Measurements from ENCODE around the gene COQ10A. TPM values are rescaled to one million over a fixed set of nuclear protein-coding genes. Genes with fewer than 3 reads are reported as not detected.
"Not testable (repeated sequence)": the region's sequence is repeated elsewhere in the genome, so short reads cannot be mapped to it uniquely, and the experiment has no call there.

The COQ10A gene
- polyA plus RNA-seq, 1 experiment, result 14.1 TPM

DNA sequence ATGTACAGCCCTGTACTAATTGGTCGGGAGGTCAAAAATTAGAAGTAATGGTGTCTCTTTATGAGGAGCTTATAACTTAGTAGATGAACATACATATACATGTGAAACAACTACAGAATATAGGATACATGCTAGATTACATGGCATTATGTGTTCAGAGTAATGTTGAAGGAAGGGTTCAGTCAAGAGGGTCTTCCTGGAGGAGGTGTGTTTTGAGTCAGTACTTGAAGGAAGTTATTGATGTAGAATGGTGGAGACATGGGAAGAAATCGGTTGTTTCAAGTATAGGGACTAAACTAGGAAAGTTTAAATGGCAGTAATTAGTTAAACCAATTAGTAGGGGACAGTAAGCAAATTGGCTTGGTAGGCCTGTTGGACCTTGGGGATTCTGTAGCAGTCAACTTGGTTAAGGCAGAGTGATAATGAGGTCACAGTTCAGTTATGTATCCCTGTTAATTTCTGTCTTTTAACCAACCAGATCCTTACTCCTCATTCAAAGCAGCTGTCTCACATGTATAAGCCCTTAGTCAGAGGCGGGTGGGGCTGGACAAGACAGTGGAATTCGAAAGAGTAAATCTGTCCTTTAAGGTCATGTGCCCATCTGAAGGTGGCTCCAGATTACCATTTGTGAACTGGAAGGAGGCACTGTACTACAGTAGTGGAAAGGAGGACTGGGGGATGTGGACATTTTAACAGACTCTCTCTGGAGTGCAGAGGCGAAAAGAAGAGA lies 5.1 kb upstream of the COQ10A start:
- ChIA-PET CTCF (interaction anchor here (0.5 to 1.9 kb wide), 5 partner anchors 38 to 474 kb away, joined by 3 to 6 read pairs (median 3); partner anchors contain the start of gene SMARCC2), POLR2A (no interaction called here)
- Histone ChIP-seq H3K4me3 (ENCODE audit: low read depth, low read length) (no peak overlapping the region), H3K27me3 (ENCODE audit: control insufficient read depth, insufficient read depth, low read length) (no peaks in the 10 kb centered on the region), H3K36me3 (ENCODE audit: control insufficient read depth, insufficient read depth, low read length) (0 out of 2 replicates have a peak, but pooled peaks cover 2% of the 10 kb centered on the region)
- TF ChIP-seq, protein P1, sequence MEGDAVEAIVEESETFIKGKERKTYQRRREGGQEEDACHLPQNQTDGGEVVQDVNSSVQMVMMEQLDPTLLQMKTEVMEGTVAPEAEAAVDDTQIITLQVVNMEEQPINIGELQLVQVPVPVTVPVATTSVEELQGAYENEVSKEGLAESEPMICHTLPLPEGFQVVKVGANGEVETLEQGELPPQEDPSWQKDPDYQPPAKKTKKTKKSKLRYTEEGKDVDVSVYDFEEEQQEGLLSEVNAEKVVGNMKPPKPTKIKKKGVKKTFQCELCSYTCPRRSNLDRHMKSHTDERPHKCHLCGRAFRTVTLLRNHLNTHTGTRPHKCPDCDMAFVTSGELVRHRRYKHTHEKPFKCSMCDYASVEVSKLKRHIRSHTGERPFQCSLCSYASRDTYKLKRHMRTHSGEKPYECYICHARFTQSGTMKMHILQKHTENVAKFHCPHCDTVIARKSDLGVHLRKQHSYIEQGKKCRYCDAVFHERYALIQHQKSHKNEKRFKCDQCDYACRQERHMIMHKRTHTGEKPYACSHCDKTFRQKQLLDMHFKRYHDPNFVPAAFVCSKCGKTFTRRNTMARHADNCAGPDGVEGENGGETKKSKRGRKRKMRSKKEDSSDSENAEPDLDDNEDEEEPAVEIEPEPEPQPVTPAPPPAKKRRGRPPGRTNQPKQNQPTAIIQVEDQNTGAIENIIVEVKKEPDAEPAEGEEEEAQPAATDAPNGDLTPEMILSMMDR (IDR thresholded peaks at IDR 0.05; ENCODE audit: insufficient read depth, low read depth, low read length), result no peak
- peak; percentile 79 for DNase-seq (ENCODE audit: low read depth)

GRCh38 chr12:56262955-56263354 lies 3.8 kb upstream of the COQ10A start:
- CTCF ChIA-PET, result interaction anchor here (0.9 kb wide), 1 partner anchor 41 kb away, joined by 4 read pairs; the partner anchor contains the start of gene RNF41
- DNase-seq (ENCODE audit: low read depth); H3K4me3 ChIP-seq (ENCODE audit: low read depth, low read length); POLR2A ChIA-PET; H3K36me3 ChIP-seq (ENCODE audit: control insufficient read depth, insufficient read depth, low read length); H3K27me3 ChIP-seq (ENCODE audit: control insufficient read depth, insufficient read depth, low read length): not testable (repeated sequence)

- ChIA-PET CTCF (interaction anchor here (1.2 to 4.4 kb wide), 9 partner anchors 8 to 148 kb away, joined by 3 to 24 read pairs (median 5); partner anchors contain the start of genes ANKRD52, CNPY2, CS and RNF41), POLR2A (interaction anchor here (0.6 to 1.2 kb wide), 2 partner anchors 8 to 148 kb away, joined by 4 to 5 read pairs; partner anchors contain the start of gene ANKRD52)
- H3K36me3 ChIP-seq (ENCODE audit: control insufficient read depth, insufficient read depth, low read length); H3K27me3 ChIP-seq (ENCODE audit: control insufficient read depth, insufficient read depth, low read length); DNase-seq (ENCODE audit: low read depth): not testable (repeated sequence)
- peak overlapping the region; percentile 78 for H3K4me3 ChIP-seq (ENCODE audit: low read depth, low read length)
These were observed 562 bp upstream of the COQ10A start for GRCh38 chr12:56266068-56266692.

- ChIA-PET CTCF (interaction anchor here (0.6 to 4.4 kb wide), 10 partner anchors 8 to 149 kb away, joined by 3 to 24 read pairs (median 4); partner anchors contain the start of genes ANKRD52, CS, RNF41 and ZC3H10), POLR2A (interaction anchor here (1.2 kb wide), 1 partner anchor 9 kb away, joined by 5 read pairs; the partner anchor contains the start of gene ANKRD52)
- peak overlapping the region; percentile 78 for H3K4me3 ChIP-seq (ENCODE audit: low read depth, low read length)
- peaks cover 1% of the 10 kb centered on the region; the same call in 1 of the 2 replicates for H3K36me3 ChIP-seq (ENCODE audit: control insufficient read depth, insufficient read depth, low read length)
- no peak for DNase-seq (ENCODE audit: low read depth)
- TF ChIP-seq, protein P1 (IDR thresholded peaks at IDR 0.05; ENCODE audit: insufficient read depth, low read depth, low read length), result no peak
- H3K27me3 ChIP-seq (ENCODE audit: control insufficient read depth, insufficient read depth, low read length), result no peaks in the 10 kb centered on the region
These were observed 815 bp downstream of the COQ10A start for GRCh38 chr12:56267443-56268071.

GRCh38 chr12:56271031-56271430 lies 4.3 kb downstream of the COQ10A start:
- TF ChIP-seq, protein P1 (IDR thresholded peaks at IDR 0.05; ENCODE audit: insufficient read depth, low read depth, low read length), result peak; percentile 68
- H3K4me3 ChIP-seq (ENCODE audit: low read depth, low read length), result no peak overlapping the region
- no peak for DNase-seq (ENCODE audit: low read depth)
- ChIA-PET POLR2A (no interaction called here), CTCF (interaction anchor here (1.0 to 3.6 kb wide), 6 partner anchors 8 to 225 kb away, joined by 3 to 13 read pairs (median 4); partner anchors contain the start of genes RNF41 and SMARCC2)
- H3K36me3 ChIP-seq (ENCODE audit: control insufficient read depth, insufficient read depth, low read length), result peaks cover 11% of the 10 kb centered on the region
- H3K27me3 ChIP-seq (ENCODE audit: control insufficient read depth, insufficient read depth, low read length), result no peaks in the 10 kb centered on the region

DNA sequence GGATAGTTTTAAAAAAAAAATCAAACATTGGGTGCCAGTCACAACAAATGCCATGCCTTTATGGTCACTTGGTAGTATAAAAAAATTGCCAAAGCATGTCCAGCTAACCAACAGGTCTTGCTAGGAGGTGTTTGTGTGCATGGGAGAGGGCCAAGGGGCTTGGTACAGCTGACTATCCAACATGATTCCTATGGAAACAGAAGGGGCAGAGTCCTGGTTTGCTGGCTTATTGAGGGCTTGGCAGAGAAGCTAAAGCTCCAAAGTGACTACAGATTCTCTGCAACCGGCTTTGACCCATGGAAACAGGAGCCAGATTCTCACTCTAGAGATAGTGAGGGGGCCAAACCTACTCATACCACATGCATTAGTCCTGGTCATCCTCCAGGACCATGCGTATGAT lies 5.7 kb downstream of the COQ10A start:
- DNase-seq (ENCODE audit: low read depth); H3K27me3 ChIP-seq (ENCODE audit: control insufficient read depth, insufficient read depth, low read length); H3K4me3 ChIP-seq (ENCODE audit: low read depth, low read length); POLR2A ChIA-PET: not testable (repeated sequence)
- H3K36me3 ChIP-seq (ENCODE audit: control insufficient read depth, insufficient read depth, low read length), result peaks cover 11% of the 10 kb centered on the region
- CTCF ChIA-PET, result interaction anchor here (0.9 to 1.7 kb wide), 2 partner anchors 14 to 80 kb away, joined by 3 to 6 read pairs; partner anchors contain the start of gene ANKRD52
